ENCODE data around the gene PPP6C.
"Not testable (repeated sequence)": the region's sequence is repeated elsewhere in the genome, so short reads cannot be mapped to it uniquely, and the experiment has no call there.

PPP6C gene

GRCh38 chr9:125110464-125110863 lies 79.1 kb downstream of the PPP6C start:
- in situ Hi-C loops (cut with HindIII; ENCODE audit: low pct_ligation_motif_present, low sequenced_read_pairs) = no loop called here
- Histone ChIP-seq H3K36me3 (replicated peaks) (no peaks in the 10 kb centered on the region), H3K4me3 (ENCODE audit: low read depth, low read length) (no peak overlapping the region), H3K27me3 (replicated peaks) (no peaks in the 10 kb centered on the region), H3K27ac (no peak overlapping the region)
- TF ChIP-seq, protein P1, sequence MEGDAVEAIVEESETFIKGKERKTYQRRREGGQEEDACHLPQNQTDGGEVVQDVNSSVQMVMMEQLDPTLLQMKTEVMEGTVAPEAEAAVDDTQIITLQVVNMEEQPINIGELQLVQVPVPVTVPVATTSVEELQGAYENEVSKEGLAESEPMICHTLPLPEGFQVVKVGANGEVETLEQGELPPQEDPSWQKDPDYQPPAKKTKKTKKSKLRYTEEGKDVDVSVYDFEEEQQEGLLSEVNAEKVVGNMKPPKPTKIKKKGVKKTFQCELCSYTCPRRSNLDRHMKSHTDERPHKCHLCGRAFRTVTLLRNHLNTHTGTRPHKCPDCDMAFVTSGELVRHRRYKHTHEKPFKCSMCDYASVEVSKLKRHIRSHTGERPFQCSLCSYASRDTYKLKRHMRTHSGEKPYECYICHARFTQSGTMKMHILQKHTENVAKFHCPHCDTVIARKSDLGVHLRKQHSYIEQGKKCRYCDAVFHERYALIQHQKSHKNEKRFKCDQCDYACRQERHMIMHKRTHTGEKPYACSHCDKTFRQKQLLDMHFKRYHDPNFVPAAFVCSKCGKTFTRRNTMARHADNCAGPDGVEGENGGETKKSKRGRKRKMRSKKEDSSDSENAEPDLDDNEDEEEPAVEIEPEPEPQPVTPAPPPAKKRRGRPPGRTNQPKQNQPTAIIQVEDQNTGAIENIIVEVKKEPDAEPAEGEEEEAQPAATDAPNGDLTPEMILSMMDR (IDR thresholded peaks at IDR 0.05; ENCODE audit: low read depth, low read length, missing control alignments) = no peak
- no peak for DNase-seq

- H3K27ac ChIP-seq; H3K27me3 ChIP-seq (replicated peaks); DNase-seq; H3K36me3 ChIP-seq (replicated peaks); H3K4me3 ChIP-seq (ENCODE audit: low read depth, low read length); in situ Hi-C loops (cut with HindIII; ENCODE audit: low pct_ligation_motif_present, low sequenced_read_pairs): not testable (repeated sequence)
Observed at GRCh38 chr9:125108541-125108940, 81.1 kb downstream of the PPP6C start.

DNA sequence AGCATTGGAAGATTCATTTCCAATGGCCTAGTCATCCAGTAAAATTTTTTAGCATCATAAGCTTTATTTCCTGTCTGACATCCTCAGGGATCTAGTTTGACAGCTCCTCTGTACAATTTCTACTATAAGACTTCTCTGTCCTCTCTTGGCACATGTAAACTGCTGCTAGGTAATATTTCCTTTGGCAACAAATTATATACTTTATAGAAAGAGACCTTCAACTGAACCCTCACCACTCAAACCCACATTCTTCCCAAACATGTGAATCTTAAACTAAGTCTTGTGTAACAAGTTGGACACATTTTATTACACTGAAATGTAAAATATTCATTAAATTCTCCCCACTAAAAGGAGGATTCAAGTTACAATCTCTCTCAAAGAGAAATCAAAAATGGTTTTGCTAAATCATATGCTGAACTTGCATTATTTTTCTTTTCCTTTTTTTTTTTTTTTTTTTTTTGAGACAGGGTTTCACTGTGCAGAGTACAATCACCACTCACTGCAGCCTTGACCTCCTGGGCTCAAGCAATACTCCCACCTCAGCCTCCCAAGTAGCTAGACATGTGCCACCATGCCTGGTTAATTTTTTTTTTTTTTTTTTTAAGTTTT lies 83.2 kb downstream of the PPP6C start:
- Histone ChIP-seq H3K36me3 (replicated peaks) (no peaks in the 10 kb centered on the region), H3K27me3 (replicated peaks) (no peaks in the 10 kb centered on the region), H3K4me3 (ENCODE audit: low read depth, low read length) (no peak overlapping the region), H3K27ac (no peak overlapping the region)
- DNase-seq = no peak
- in situ Hi-C loops (cut with HindIII; ENCODE audit: low pct_ligation_motif_present, low sequenced_read_pairs) = no loop called here
- TF ChIP-seq, protein P1 (IDR thresholded peaks at IDR 0.05; ENCODE audit: low read depth, low read length, missing control alignments) = no peak

DNA sequence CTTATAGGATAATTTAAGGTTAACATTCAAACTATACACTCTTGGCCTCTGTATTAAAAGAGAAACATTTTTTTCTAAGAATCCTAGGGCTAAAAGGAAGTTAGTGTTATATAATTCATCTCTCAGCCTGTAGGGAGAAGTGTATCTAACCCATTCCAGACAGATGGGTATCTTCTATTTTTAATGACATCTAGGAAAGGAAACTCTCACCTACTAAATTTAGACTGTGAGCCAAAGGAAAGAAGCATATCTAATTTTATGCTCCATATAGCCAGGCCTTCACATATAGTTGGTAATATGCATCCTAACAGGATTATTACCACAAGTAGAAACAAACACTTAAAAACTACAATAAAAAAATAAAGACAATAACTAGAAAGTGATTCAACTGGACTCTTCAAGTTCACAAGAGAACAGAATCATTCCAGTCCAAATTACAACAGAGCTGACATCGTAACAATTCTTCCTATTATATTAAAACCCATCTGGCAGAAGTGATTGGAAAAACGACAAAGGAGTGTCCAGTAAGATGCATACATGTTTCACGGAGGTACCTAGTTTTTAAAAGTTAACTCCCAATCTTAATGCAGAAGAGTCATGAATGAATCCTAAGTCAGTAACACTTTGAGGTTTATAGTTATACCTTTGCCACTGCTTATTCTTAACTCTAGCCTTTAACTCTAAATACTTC lies 85.7 kb downstream of the PPP6C start:
- no peak for DNase-seq
- Histone ChIP-seq H3K36me3 (replicated peaks) (no peaks in the 10 kb centered on the region), H3K4me3 (ENCODE audit: low read depth, low read length) (no peak overlapping the region), H3K27ac (no peak overlapping the region), H3K27me3 (replicated peaks) (no peaks in the 10 kb centered on the region)
- TF ChIP-seq, protein P1 (IDR thresholded peaks at IDR 0.05; ENCODE audit: low read depth, low read length, missing control alignments) = no peak
- in situ Hi-C loops (cut with HindIII; ENCODE audit: low pct_ligation_motif_present, low sequenced_read_pairs) = no loop called here

DNA sequence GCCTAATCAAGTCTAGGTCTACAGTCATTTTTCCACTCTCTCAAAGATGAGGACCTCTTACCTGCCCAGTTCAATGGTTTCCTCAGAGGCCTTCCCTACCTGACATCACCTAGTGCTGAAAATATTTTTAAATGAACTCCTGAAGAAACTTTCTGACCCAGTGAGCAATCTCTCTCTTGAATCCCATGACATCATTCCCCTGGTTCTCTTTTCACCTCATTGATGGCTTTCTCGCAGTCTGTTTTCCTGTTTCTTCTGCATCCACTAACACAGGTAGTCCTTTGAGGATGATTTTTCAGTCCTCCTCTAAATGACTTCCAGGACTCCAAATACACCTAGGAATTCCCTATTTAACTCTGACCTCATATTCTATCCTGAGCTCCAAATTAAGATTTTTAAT lies 86.6 kb downstream of the PPP6C start:
- in situ Hi-C loops (cut with HindIII; ENCODE audit: low pct_ligation_motif_present, low sequenced_read_pairs) = no loop called here
- H3K4me3 ChIP-seq (ENCODE audit: low read depth, low read length) = no peak overlapping the region
- H3K36me3 ChIP-seq (replicated peaks) = no peaks in the 10 kb centered on the region

DNA sequence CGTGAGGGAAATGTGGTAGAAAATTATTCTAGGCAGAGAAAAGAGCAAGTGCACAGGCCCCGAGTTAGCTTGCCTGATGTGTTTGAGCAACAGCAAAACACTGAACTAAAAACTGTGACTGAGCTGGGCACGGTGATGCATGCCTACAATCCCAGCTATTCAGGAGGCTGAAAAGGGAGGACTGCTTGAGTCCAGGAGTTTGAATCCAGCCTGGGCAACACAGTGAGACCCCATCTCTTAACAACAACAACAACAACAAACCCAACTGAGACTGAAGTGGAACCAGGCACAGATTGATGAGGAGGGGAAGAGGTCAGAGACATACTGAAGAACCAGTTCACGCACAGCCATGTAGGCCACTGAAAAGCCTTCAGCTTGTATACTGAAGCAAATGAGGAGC lies 88.8 kb downstream of the PPP6C start:
- TF ChIP-seq, protein P1 (IDR thresholded peaks at IDR 0.05; ENCODE audit: low read depth, low read length, missing control alignments) = no peak
- Histone ChIP-seq H3K4me3 (ENCODE audit: low read depth, low read length) (no peak overlapping the region), H3K27ac (no peak overlapping the region), H3K36me3 (replicated peaks) (no peaks in the 10 kb centered on the region), H3K27me3 (replicated peaks) (no peaks in the 10 kb centered on the region)
- in situ Hi-C loops (cut with HindIII; ENCODE audit: low pct_ligation_motif_present, low sequenced_read_pairs) = no loop called here
- DNase-seq = no peak

More for the DNA sequence above, 86.6 kb downstream of the PPP6C start:
- DNase-seq = no peak
- H3K27ac ChIP-seq = no peak overlapping the region
- no peaks in the 10 kb centered on the region for H3K27me3 ChIP-seq (replicated peaks)
- TF ChIP-seq, protein P1 (IDR thresholded peaks at IDR 0.05; ENCODE audit: low read depth, low read length, missing control alignments) = no peak
